Fibroblast of skin of left quadriceps (primary cell): Measurements from ENCODE around the gene SIK3.
A peak's percentile ranks its signal among the peaks of the same experiment; 100 is the strongest.

Experiments used
- DNase-seq, 2 experiments: peaks; one replicate each; pipeline ENCODE4 v3.0.0-alpha.2; 2013; ENCODE audit warnings: low read depth in 2 of 2

Gene SIK3

GRCh38 chr11:116868066-116868465 lies 230.2 kb downstream of the SIK3 start:
- DNase-seq = no peak

DNA sequence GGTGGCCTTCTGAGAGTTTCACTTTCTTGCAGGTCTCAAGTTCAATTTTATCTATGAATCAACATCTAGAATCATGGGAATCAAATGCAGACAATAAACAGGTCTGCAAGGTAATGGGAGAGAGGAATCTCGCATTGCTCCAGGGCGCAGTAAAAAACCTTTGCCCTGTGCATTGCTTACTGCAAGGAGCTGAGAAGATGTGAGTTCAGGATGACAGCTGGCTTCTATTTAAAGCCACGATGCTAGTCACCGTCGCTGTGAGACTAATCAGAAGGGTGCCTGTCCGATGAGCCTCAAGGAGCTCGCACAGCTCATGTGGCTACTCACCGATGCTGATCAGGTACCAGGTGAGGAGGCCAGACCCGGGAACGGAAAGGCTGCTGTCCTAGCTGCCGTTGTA lies 230.6 kb downstream of the SIK3 start:
- DNase-seq = no peak

DNA sequence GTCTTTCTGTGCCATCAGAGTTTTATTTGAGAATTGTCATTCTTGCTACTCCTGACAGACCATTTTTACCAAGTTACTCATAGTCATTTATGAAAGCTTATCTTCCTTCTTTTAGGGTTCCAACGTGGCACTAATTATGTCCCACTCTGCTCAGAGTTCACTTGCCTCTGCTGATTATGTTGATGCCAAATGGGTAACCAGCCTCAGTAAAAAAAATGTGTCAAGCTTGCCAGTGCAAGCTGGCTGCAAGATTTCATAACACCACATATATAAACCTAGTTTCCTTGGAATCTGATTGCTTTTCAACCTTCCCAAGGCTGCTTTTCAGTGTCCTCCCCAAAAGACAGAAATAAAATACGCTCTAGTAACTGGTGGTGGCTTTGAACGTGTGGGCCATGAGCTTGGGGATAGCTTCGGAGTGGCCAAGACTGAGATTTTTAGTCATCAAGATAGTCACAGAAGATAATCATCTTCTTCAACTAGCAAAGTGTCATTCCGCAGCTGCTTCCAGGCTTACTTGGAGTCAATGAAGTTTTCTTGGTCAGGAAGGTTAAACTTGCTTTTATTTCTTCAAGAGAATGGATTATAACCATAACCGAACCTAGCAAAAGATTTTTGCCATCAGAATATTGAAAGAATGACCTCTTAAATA lies 231.3 kb downstream of the SIK3 start:
- no peak for DNase-seq

GRCh38 chr11:116865696-116866095 lies 232.5 kb downstream of the SIK3 start:
- DNase-seq = peak; percentile 87

- no peak for DNase-seq
Measured at GRCh38 chr11:116864531-116864930, 233.7 kb downstream of the SIK3 start.

- DNase-seq = no peak
Measured at GRCh38 chr11:116862951-116863350, 235.3 kb downstream of the SIK3 start.

DNA sequence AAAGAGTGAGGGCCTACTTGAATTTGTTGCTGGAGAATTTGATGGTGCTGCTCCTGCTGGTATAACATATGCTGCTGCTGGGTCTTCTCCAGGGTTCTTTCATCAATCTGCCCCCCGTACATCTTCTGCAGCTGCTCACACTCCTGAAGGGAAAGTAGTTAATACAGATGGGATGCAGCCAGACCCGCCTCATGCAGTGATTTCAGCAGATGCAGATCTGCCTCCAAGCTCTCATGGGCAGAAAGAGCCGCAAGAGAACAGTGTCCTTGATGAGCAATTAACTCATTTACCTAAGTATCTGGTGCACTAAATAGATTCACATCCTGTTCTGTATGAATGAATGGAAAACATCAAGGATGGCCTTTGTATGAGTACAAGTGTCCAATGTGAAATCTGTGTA lies 236.0 kb downstream of the SIK3 start:
- DNase-seq = no peak

- no peak for DNase-seq
Measured at GRCh38 chr11:116861539-116861938, 236.7 kb downstream of the SIK3 start.

DNA sequence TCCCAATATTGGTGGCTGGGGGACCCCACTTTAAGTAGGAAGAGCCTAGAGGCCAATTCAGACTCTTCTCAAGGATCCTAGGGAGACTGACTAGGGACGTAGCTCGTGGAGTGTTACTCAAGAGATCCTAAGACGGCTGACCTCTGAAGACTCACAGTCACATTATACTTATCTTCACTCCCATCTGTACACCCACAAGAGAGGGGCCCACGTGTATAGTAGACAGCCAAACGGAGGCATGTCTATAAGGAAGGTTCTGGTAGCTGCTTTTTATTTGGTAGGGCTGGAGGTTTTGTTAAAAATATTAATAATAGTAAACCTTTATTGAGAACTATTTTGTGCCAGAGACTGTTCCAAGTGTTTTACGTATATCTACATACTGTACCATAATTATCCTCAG lies 237.9 kb downstream of the SIK3 start:
- no peak for DNase-seq

GRCh38 chr11:116859175-116859574 lies 239.1 kb downstream of the SIK3 start:
- DNase-seq = no peak

- DNase-seq = no peak
Measured at GRCh38 chr11:116857936-116858335, 240.3 kb downstream of the SIK3 start.

DNA sequence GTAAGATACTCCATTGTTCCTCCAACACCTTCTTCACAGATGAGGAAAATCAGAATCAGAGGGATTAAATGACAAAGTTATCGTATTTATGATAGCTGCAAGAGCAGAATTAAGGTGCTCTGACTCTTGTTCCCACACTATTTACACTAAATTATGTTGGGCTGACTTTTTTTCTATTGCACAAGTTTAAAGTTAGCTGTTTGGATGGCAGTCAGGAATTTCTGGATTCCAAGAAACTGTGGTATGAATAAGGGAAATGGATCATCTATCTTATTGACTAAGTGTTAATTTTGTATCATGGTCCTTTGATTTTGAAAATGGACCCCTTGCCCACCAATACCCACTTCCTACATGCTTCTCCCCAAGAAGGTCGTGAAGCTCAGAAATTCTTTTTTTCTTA lies 240.9 kb downstream of the SIK3 start:
- DNase-seq = no peak

- no peak for DNase-seq
Measured at GRCh38 chr11:116856423-116856822, 241.8 kb downstream of the SIK3 start.

GRCh38 chr11:116855413-116855812 lies 242.8 kb downstream of the SIK3 start:
- no peak for DNase-seq

DNA sequence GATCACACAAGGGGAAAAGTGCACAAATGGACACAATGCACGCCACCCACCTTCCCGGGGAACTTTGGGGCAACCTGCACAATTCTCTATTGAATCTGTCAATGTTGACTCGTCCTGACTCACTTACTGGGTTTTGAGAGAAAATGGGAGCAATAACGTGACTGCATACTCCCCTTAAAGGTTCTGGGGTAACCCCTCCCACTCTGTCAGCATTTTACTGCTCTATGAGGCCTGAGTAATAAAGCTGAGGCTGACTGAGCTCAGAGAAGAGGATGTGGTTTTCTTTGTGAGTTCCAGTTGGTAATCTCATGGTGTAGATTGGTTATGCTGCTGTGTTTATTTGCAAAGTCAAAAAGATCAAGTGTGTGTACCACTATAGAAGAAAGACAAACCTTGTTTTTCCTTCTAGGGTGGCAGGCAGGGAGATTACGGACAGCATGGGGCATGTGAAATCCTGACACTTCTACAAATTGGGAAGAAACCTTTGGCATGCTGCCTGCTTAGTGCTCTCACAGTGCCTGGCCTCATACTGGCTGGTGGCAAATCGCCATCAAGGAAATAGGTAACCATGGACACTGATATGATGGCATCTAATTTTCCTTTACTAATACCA lies 244.7 kb downstream of the SIK3 start:
- peak; percentile 75 to 79 for DNase-seq

GRCh38 chr11:116852261-116853031 lies 245.8 kb downstream of the SIK3 start:
- peak in 1 of 2 experiments; percentile 42 for DNase-seq

DNA sequence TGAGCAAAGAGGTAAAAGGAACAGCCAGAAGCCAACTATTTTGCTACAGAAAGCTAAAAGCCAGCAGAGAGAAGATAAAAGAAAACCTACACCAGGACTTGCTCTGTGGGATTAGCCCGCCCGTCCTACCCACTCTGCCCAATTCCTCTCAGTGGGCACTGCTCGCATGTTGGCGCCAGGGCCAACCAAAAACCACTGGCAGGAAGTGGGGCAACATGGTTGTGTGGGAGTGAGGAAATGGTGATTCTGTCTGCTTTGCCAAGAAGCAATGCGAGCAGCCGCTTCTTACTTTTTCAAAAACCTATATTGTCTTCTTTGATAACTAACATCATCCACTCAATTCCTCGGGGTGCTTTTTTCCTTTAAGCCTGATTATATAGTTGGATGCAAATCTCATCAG lies 246.6 kb downstream of the SIK3 start:
- DNase-seq = no peak

- DNase-seq = no peak
Measured at GRCh38 chr11:116849486-116849885, 248.7 kb downstream of the SIK3 start.

DNA sequence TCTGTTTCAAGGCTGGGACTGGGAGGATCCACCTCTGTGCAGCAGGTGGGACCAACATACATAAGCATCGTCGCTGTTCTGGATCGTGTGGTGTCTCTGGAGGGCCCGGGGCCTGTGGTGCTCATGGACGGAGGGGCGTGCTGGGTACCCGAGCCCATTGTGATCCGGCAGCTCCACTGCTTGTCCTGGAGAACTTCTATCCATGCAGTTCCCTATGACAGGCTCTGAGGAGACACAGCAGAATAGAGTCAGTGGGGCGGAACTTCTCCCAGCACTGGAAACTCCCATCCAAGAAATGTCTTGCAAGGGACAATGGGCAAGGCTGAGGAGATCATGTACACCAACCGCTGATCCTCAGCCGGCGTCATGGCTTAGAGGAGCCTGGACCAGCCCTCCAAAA lies 249.2 kb downstream of the SIK3 start:
- no peak for DNase-seq

- DNase-seq = no peak
Measured at GRCh38 chr11:116847612-116848011, 250.6 kb downstream of the SIK3 start.

- DNase-seq = no peak
Measured at GRCh38 chr11:116844722-116845121, 253.5 kb downstream of the SIK3 start.

DNA sequence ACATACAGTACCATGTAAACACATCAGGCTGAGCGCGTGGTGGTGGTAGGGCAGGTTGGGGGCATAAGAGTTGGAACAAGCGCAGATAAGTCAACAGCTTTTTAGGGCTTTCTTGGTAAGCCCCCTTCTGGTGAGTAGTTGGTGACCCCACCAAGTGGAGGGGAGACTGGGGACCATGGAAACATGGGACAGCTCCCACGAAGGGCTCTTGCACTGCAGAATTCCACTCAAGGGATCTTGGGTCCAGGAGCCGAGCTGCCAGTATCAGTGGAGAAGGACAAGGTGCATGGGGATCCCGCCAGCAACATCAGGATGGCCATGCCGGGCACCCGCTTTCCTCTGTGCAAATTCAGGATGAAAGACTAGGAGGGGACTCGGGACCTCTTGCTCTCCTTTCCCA lies 254.6 kb downstream of the SIK3 start:
- DNase-seq = no peak

DNA sequence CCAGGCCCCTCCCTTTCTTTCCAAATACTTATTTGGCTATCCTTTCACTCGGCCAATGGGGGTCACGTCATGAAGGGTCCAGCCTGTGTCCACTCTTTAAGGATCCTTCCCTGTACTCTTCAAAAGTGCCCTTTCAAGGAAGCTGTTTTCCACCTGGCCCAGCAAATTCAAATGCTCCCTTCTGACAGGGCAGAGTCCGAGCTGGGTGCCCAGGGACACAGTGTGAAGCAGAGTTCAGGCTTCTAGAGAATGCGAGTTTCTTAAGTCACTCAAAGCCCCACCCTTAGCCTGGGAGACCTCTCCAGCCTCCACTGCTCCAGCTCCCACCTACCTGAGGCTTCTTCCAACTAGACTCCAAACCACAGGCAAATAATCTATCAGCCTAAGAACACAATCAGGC lies 255.3 kb downstream of the SIK3 start:
- DNase-seq = no peak
